KOPT-K1 (cell line): Measurements from ENCODE around the gene TST.

Source experiments
- H3K27ac ChIP-seq: fragments of 200-600 bp; sonication (generic); 2 replicates; pipeline ENCODE4 v1.5.1; 2016; ENCODE audit warnings: antibody characterized with exemption, mild to moderate bottlenecking, low read depth, low read length; ENCODE audit not compliant: poor library complexity, severe bottlenecking
- H3K36me3 ChIP-seq: fragments of 200-600 bp; sonication (generic); 2 replicates; pipeline ENCODE4 v1.5.1; 2017; ENCODE audit warnings: antibody characterized with exemption, mild to moderate bottlenecking, low read length, moderate library complexity; ENCODE audit not compliant: insufficient read depth
- H3K9me3 ChIP-seq: fragments of 200-600 bp; sonication (generic); 2 replicates; pipeline ENCODE4 v1.5.1; 2017; ENCODE audit warnings: antibody characterized with exemption, low read length, mild to moderate bottlenecking; ENCODE audit not compliant: insufficient read depth, poor library complexity, severe bottlenecking

TST gene

DNA sequence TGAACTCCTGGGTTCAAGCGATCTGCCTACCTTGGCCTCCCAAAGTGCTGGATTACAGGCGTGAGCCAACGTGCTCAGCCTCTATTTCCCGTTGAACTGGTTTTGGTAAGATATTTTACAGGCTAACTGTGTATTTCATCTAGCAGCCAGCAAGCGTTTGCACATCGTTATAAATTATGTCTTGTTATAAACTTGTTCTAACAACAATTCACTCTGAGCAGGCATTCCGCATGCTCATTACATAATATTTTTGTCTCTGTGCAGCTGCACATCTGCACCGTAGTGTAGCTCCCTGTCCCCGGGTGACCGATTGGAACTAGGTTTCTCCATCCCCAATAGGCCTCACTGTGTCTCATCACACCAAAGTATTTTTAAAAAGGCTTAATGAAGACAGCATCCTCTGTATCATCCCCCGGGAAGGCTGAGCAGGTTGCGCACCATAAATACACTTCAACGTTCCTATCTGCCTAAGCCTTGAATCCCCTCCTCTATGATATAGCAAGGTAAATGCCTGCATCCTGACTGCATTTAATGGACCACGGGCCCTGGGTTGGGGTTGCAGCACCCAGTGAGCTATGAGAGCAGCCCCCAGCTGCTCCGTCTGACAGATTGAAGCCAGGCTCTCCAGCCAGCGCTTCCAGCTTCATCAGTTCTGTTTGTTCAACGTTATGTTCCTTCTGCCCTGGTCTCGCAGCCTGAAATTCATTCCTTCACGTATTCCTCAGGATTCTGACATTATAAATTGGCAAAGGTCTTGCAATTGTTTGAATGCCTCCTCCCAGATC is 47.7 kb downstream of the TST start:
- Histone ChIP-seq H3K27ac (no peak overlapping the region), H3K9me3 (no peaks in the 10 kb centered on the region), H3K36me3 (no peaks in the 10 kb centered on the region)

DNA sequence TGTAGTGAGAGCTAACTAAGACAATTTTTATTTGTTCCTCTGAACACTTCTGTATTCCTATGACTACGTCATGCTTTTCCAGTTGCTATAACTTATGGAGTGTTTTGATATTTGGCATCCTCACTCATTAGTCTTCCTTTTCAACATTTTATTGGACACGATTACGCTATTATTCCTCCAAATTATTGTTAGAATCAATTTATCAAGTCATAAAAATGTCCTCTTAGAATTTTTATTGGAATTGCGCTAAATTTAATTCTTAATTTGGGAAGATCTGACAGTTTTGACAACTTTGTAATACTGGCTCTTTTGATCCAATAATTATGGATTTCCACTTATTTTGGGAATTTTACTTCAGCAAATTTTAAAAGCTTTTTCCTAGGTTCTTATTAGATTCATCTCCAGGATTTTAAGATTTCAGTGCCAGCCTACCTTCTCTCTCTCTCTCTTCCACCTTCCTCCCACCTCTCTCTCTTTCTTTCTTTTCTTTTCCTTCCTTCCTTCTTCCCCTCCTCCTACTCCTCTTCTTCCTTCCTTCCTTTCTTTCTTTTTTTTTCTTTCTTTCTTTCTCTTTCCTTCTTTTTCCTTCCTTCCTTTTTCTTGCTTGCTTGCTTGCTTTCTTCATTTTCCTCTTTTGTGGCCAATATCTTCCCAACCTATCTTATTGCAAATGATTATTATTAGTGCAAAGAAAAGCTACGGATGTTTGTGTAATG is 50.8 kb downstream of the TST start:
- Histone ChIP-seq H3K27ac (no peak overlapping the region), H3K36me3 (no peaks in the 10 kb centered on the region), H3K9me3 (no peaks in the 10 kb centered on the region)

- Histone ChIP-seq H3K27ac (no peak overlapping the region), H3K9me3 (no peaks in the 10 kb centered on the region), H3K36me3 (no peaks in the 10 kb centered on the region)
These were observed 52.3 kb downstream of the TST start for GRCh38 chr22:36966851-36967540.

- no peaks in the 10 kb centered on the region for H3K9me3 ChIP-seq
- H3K36me3 ChIP-seq: no peaks in the 10 kb centered on the region
- H3K27ac ChIP-seq: no peak overlapping the region
These were observed 53.6 kb downstream of the TST start for GRCh38 chr22:36965696-36966095.

DNA sequence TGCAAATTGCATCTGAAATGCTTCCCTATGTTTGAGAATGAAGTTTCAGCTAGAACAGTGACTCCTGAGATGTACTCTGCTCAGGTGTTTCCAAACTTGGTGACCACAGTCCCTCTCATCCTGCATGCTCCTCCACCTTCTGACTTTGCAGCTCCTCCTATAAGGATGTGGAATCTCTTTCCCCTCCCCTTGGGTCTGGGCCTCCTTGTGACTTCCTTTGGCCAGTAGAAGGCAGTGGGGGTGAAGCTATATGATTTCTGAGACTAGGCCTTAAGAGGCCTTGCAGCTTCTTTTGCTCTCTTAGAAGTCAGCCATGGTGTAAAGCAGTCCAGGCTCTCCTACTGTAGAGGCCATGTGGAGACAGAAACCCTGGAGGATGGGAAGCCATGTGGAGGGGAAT is 55.1 kb downstream of the TST start:
- H3K9me3 ChIP-seq: no peaks in the 10 kb centered on the region
- no peak overlapping the region for H3K27ac ChIP-seq
- H3K36me3 ChIP-seq: no peaks in the 10 kb centered on the region

DNA sequence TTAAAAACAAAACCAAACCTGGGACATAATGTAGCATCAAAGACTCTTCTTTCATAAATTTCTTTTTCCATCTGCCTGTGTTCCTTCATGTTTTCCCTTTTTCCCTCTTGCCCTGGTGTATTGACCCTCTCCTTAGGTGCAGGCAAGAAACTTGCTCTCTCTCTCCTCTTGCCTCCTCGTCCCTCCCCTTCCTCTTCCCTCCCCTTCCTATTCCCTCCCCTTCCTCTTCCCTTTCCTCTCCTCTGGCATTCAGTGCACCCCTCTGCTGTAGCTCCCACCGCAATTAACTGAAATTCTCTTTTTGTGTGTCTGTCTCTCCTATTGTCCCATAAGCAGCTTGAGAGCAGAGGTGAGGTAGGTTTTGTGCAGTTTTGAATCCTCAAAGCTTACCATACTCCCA is 55.9 kb downstream of the TST start:
- Histone ChIP-seq H3K9me3 (no peaks in the 10 kb centered on the region), H3K36me3 (no peaks in the 10 kb centered on the region), H3K27ac (no peak overlapping the region)

DNA sequence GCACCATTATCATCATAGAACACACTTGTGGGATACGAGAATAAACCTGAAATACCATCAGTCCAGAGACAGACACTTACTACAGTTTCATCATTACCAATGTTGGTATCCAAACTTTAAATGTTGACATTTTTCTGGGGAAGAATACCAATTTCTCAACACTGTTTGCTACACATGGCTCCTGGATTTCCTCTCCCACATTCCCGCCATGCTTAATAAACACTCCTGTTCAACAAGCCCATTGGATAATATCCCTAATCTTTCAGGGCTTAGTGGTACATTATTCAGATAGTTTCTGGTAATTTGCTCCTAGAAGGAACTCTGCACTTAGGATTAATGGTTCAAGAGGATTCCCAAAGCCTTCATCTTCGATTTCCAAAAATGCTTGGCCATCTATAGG is 57.6 kb downstream of the TST start:
- no peak overlapping the region for H3K27ac ChIP-seq
- H3K36me3 ChIP-seq: no peaks in the 10 kb centered on the region
- no peaks in the 10 kb centered on the region for H3K9me3 ChIP-seq
